Thyroid gland (tissue), 4 donors: Measurements from ENCODE around the gene DUOX1.

ENCODE experiments used
- CTCF ChIP-seq, 6 experiments: fragments of 200-600 bp in 3 of 6; fragments of 450-650 bp in 3 of 6; sonication (generic) in 3 of 6; IDR thresholded peaks; one replicate each; pipeline ENCODE4 v1.5.1; 2016 to 2019; ENCODE audit warnings: antibody characterized with exemption in 6 of 6, mild to moderate bottlenecking in 2 of 6, inconsistent platforms in 1 of 6, moderate library complexity in 1 of 6
- POLR2A ChIP-seq, 2 donors: fragments of 450-650 bp; IDR thresholded peaks; one replicate each; pipeline ENCODE4 v1.6.1; 2017; ENCODE audit warnings: antibody characterized with exemption in 2 of 2, mild to moderate bottlenecking in 2 of 2, moderate library complexity in 1 of 2

DNA sequence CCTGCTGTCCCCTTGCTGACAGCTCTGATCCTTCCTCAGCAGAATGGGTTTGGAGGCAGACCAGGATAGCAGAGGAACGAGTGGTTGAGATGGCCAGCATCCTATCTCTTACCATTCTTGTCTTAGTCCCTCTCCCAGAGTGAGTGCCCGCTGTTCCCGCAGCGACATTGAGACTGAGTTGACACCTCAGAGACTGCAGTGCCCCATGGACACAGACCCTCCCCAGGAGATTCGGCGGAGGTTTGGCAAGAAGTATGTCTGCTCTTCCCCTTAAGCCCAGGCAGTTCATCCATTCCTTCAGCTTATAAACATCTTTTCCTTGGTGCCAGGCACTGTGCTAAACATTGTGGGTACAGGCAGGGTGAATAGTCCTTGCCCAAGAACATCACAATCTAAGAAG lies 21.2 kb downstream of the DUOX1 start:
- TF ChIP-seq CTCF (IDR thresholded peaks at IDR 0.05) (no peak), POLR2A (IDR thresholded peaks at IDR 0.05) (no peak)
